Measurements from ENCODE around the gene SLC49A3. TPM values are rescaled to one million over a fixed set of nuclear protein-coding genes. Genes with fewer than 3 reads are reported as not detected.
A peak's percentile ranks its signal among the peaks of the same experiment; 100 is the strongest.

SLC49A3 gene
- total RNA-seq, 2 donors from 2014 or later = 15.1 to 16.4 TPM

DNA sequence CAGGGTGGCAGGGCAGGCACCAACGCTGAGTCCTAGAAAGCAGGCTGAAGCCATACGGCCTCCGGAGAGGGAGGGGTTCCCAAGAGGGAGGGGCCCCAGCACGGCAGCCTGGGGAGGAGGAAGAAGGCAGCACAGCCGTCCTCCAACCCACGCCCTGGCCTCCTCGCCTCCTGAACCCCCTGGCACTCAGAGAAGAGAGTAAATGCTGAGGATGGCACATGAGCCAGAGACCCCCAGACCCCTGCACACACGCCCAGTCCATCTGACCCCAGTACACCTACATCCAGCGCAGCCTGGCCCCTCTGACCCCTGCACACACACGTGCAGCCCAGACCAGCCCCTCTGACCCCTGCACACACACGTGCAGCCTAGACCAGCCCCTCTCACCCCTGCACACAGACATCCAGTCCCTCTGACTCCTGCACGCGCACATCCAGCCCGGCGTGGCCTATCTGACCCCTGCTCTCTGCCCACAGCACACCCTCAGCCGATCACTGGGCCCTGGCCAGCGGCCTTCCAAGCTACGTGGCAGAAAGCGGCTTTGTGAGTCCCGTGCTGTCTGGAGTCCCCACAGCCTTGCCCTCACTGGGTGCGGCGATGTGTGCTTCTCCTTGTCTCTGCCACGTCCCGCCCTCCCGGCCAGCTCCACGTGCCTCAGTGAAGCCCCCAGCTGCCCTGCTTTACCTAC, 33.3 kb downstream of the SLC49A3 start:
- H3K27ac ChIP-seq (ENCODE audit: low read depth, low read length) = no peak overlapping the region
- Mint-ChIP-seq H3K4me1 (no peaks in the 10 kb centered on the region), H3K27ac (no peak overlapping the region), H3K27me3 (ENCODE audit: insufficient read depth) (no peaks in the 10 kb centered on the region), H3K4me3 (no peak overlapping the region), H3K36me3 (ENCODE audit: low read depth) (peaks cover under 1% of the 10 kb centered on the region), H3K9me3 (no peaks in the 10 kb centered on the region)
- H3K9me3 ChIP-seq (ENCODE audit: control insufficient read depth, low read length) = no peaks in the 10 kb centered on the region
- no peak overlapping the region for H3K9ac ChIP-seq (ENCODE audit: extremely low read depth, low read length, poor library complexity, severe bottlenecking)
- WGBS, 2 experiments (ENCODE audit: insufficient coverage in 1 of 2, insufficient read length in 1 of 2) = 87% methylated on average over 17 to 26 of the region's 26 CpGs
- TF ChIP-seq, protein P1, sequence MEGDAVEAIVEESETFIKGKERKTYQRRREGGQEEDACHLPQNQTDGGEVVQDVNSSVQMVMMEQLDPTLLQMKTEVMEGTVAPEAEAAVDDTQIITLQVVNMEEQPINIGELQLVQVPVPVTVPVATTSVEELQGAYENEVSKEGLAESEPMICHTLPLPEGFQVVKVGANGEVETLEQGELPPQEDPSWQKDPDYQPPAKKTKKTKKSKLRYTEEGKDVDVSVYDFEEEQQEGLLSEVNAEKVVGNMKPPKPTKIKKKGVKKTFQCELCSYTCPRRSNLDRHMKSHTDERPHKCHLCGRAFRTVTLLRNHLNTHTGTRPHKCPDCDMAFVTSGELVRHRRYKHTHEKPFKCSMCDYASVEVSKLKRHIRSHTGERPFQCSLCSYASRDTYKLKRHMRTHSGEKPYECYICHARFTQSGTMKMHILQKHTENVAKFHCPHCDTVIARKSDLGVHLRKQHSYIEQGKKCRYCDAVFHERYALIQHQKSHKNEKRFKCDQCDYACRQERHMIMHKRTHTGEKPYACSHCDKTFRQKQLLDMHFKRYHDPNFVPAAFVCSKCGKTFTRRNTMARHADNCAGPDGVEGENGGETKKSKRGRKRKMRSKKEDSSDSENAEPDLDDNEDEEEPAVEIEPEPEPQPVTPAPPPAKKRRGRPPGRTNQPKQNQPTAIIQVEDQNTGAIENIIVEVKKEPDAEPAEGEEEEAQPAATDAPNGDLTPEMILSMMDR (conservative IDR thresholded peaks at IDR 0.05) = no peak
- H3K36me3 ChIP-seq (ENCODE audit: control insufficient read depth, insufficient read depth, low read length) = no peaks in the 10 kb centered on the region
- H3K4me1 ChIP-seq (ENCODE audit: control insufficient read depth, insufficient read depth, low read length) = no peaks in the 10 kb centered on the region
- no peaks in the 10 kb centered on the region for H3K27me3 ChIP-seq (ENCODE audit: control insufficient read depth, insufficient read depth, low read length, poor library complexity, severe bottlenecking)
- peak; percentile 42 for DNase-seq
- H3K4me3 ChIP-seq (ENCODE audit: low read length) = no peak overlapping the region

DNA sequence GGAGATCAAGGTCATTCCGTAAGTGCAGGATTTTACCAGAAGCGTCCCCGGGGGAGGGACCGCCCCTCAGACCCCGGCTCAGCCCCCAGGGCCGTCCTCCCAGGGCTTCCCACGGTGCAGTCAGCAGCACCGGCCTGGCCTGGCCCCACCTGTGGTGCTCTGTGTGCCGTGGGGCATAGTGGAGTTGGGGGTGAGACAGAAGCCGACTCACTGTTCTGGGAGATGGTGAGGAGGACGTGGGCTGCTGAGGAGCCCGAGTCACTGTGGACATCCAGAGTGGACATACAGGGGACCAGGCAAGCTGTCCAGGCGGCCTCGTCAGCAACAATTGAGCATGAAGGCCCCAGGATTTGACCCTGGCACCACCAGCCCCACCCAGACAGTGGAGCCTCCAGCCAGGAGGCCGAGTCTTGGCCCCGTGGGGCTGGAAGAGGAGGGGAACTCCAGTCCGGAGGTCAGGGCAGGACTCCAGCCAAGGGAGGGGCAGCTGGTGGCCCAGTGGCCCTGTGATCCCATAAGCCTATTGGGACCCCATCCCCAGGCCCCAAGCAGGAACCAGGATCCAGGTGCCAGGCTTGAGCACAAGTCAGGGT, 34.0 kb downstream of the SLC49A3 start:
- H3K27ac Mint-ChIP-seq = no peak overlapping the region
- TF ChIP-seq, protein P1 (conservative IDR thresholded peaks at IDR 0.05) = no peak
- Histone ChIP-seq H3K27me3 (ENCODE audit: control insufficient read depth, insufficient read depth, low read length, poor library complexity, severe bottlenecking) (no peaks in the 10 kb centered on the region), H3K9me3 (ENCODE audit: control insufficient read depth, low read length) (no peaks in the 10 kb centered on the region), H3K4me3 (ENCODE audit: low read length) (no peak overlapping the region), H3K4me1 (ENCODE audit: control insufficient read depth, insufficient read depth, low read length) (no peaks in the 10 kb centered on the region), H3K36me3 (ENCODE audit: control insufficient read depth, insufficient read depth, low read length) (no peaks in the 10 kb centered on the region), H3K27ac (ENCODE audit: low read depth, low read length) (no peak overlapping the region), H3K9ac (ENCODE audit: extremely low read depth, low read length, poor library complexity, severe bottlenecking) (no peak overlapping the region)
- H3K36me3 Mint-ChIP-seq (ENCODE audit: low read depth) = no peaks in the 10 kb centered on the region
- DNase-seq = no peak
- H3K4me1 Mint-ChIP-seq = no peaks in the 10 kb centered on the region
- H3K27me3 Mint-ChIP-seq (ENCODE audit: insufficient read depth) = no peaks in the 10 kb centered on the region
- no peak overlapping the region for H3K4me3 Mint-ChIP-seq
- WGBS, 2 experiments (ENCODE audit: insufficient coverage in 1 of 2, insufficient read length in 1 of 2) = 83% methylated on average over 10 to 17 of the region's 17 CpGs
- H3K9me3 Mint-ChIP-seq = no peaks in the 10 kb centered on the region

- TF ChIP-seq, protein P1 (conservative IDR thresholded peaks at IDR 0.05) = no peak
- no peaks in the 10 kb centered on the region for H3K27me3 ChIP-seq (ENCODE audit: control insufficient read depth, insufficient read depth, low read length, poor library complexity, severe bottlenecking)
- no peak overlapping the region for H3K4me3 ChIP-seq (ENCODE audit: low read length)
- H3K4me3 Mint-ChIP-seq = no peak overlapping the region
- H3K9ac ChIP-seq (ENCODE audit: extremely low read depth, low read length, poor library complexity, severe bottlenecking) = no peak overlapping the region
- no peaks in the 10 kb centered on the region for H3K4me1 Mint-ChIP-seq
- H3K9me3 Mint-ChIP-seq = no peaks in the 10 kb centered on the region
- H3K27me3 Mint-ChIP-seq (ENCODE audit: insufficient read depth) = no peaks in the 10 kb centered on the region
- no peak for DNase-seq
- H3K27ac Mint-ChIP-seq = no peak overlapping the region
- no peaks in the 10 kb centered on the region for H3K4me1 ChIP-seq (ENCODE audit: control insufficient read depth, insufficient read depth, low read length)
- no peaks in the 10 kb centered on the region for H3K36me3 Mint-ChIP-seq (ENCODE audit: low read depth)
- H3K36me3 ChIP-seq (ENCODE audit: control insufficient read depth, insufficient read depth, low read length) = no peaks in the 10 kb centered on the region
- 93 to 95% methylated on average over 16 to 17 of the region's 17 CpGs for WGBS, 2 experiments (ENCODE audit: insufficient coverage in 1 of 2, insufficient read length in 1 of 2)
- no peak overlapping the region for H3K27ac ChIP-seq (ENCODE audit: low read depth, low read length)
- no peaks in the 10 kb centered on the region for H3K9me3 ChIP-seq (ENCODE audit: control insufficient read depth, low read length)
Measured at GRCh38 chr4:654503-654845, 34.5 kb downstream of the SLC49A3 start.
